A673 (cell line): ENCODE data around the gene CTNNA3. TPM values are rescaled to one million over a fixed set of nuclear protein-coding genes. Genes with fewer than 3 reads are reported as not detected.

Source experiments
- BruUV-seq: library from RNA; stranded (reverse); fragments of 400-500 nt; replicated peaks from 2 replicates; lab custom pipeline; 2021; lab: Mats Ljungman, UMichigan
- CTCF ChIA-PET: fragments of 300-600 bp; sonication (Branson Sonifier 250); formaldehyde crosslinking; loops from one replicate; lab custom pipeline; 2022; ENCODE audit warnings: antibody characterized with exemption; lab: Charles Lee
- POLR2A ChIA-PET: fragments of 300-600 bp; sonication (Branson Sonifier 250); formaldehyde crosslinking; loops from one replicate; lab custom pipeline; 2022; ENCODE audit warnings: antibody characterized with exemption; ENCODE audit not compliant: low non-redundant PET; lab: Charles Lee
- DNase-seq: peaks from one replicate; pipeline ENCODE4 v3.0.0-alpha.2; 2015; ENCODE audit warnings: low spot score
- H3K27ac ChIP-seq: fragments of 200-600 bp; sonication (generic); 2 replicates; pipeline ENCODE4 v1.5.1; 2016; ENCODE audit warnings: mixed run types, low read depth, mild to moderate bottlenecking, mixed read lengths, antibody characterized with exemption, low read length; ENCODE audit not compliant: poor library complexity, severe bottlenecking
- H3K27me3 ChIP-seq: fragments of 200-600 bp; sonication (generic); replicated peaks from 2 replicates; pipeline ENCODE4 v1.6.1; 2017; ENCODE audit warnings: mixed run types, low read depth, mild to moderate bottlenecking, mixed read lengths, antibody characterized with exemption, low read length; ENCODE audit not compliant: insufficient read depth, poor library complexity
- H3K36me3 ChIP-seq: fragments of 200-600 bp; sonication (generic); 2 replicates; pipeline ENCODE4 v1.6.1; 2016; ENCODE audit warnings: mixed run types, mild to moderate bottlenecking, mixed read lengths, antibody characterized with exemption, low read length; ENCODE audit not compliant: insufficient read depth, poor library complexity, severe bottlenecking
- H3K4me1 ChIP-seq: fragments of 200-600 bp; sonication (generic); 2 replicates; pipeline ENCODE4 v1.6.1; 2017; ENCODE audit warnings: mixed run types, mild to moderate bottlenecking, mixed read lengths, antibody characterized with exemption, low read length; ENCODE audit not compliant: insufficient read depth, poor library complexity, severe bottlenecking
- H3K4me3 ChIP-seq: fragments of 200-600 bp; sonication (generic); 2 replicates; pipeline ENCODE4 v1.5.1; 2016; ENCODE audit warnings: low read depth, mixed run types, mild to moderate bottlenecking, mixed read lengths, low read length; ENCODE audit not compliant: poor library complexity, severe bottlenecking
- H3K9me3 ChIP-seq: fragments of 200-600 bp; sonication (generic); 2 replicates; pipeline ENCODE4 v1.6.1; 2016; ENCODE audit warnings: mixed run types, low read depth, mild to moderate bottlenecking, mixed read lengths, antibody characterized with exemption, low read length; ENCODE audit not compliant: poor library complexity, severe bottlenecking
- CTCF ChIP-seq: fragments of 300-800, 200-600 bp; sonication (generic); conservative IDR thresholded peaks from 2 replicates; pipeline ENCODE4 v1.5.1; 2017; ENCODE audit warnings: low read depth, mild to moderate bottlenecking, antibody characterized with exemption, low read length, moderate library complexity, mixed read lengths
- EZH2 ChIP-seq: fragments of 200-600 bp; sonication (generic); IDR thresholded peaks from 2 replicates; pipeline ENCODE4 v1.6.1; 2017; ENCODE audit warnings: borderline replicate concordance, low read depth, mild to moderate bottlenecking, mixed read lengths, antibody characterized with exemption, low read length; ENCODE audit not compliant: poor library complexity, severe bottlenecking
- intact Hi-C: fragments of 100-400 bp; cut with micrococcal nuclease; formaldehyde crosslinking; loops from one replicate; pipeline ENCODE4 v1.10.0; 2022; ENCODE audit not compliant: unreplicated experiment
- total RNA-seq: library from RNA; stranded (reverse); gene quantifications from 2 replicates; pipeline ENCODE4 v1.2.3, GENCODE V29; 2021

CTNNA3 gene
- total RNA-seq, 1 experiment from 2014 or later, result not detected

- ChIA-PET POLR2A (no interaction called here), CTCF (no interaction called here)
- no peak for DNase-seq
- intact Hi-C loops, result no loop called here
- no TSS peak for BruUV-seq
- Histone ChIP-seq H3K27me3 (no peaks in the 10 kb centered on the region), H3K27ac (no peak overlapping the region), H3K4me1 (no peaks in the 10 kb centered on the region), H3K36me3 (no peaks in the 10 kb centered on the region), H3K4me3 (no peak overlapping the region), H3K9me3 (no peaks in the 10 kb centered on the region)
- no peak for TF ChIP-seq EZH2
- no peak for TF ChIP-seq CTCF
These were observed 1430.6 kb downstream of the CTNNA3 start for GRCh38 chr10:66265398-66265797.

GRCh38 chr10:66259836-66260235 is 1436.2 kb downstream of the CTNNA3 start:
- H3K36me3 ChIP-seq, result no peaks in the 10 kb centered on the region
- intact Hi-C loops, result no loop called here
- ChIA-PET POLR2A (no interaction called here), CTCF (no interaction called here)
- H3K27ac ChIP-seq, result no peak overlapping the region
- no peaks in the 10 kb centered on the region for H3K9me3 ChIP-seq
- no peaks in the 10 kb centered on the region for H3K27me3 ChIP-seq
- no peak for DNase-seq
- BruUV-seq, result no TSS peak
- no peaks in the 10 kb centered on the region for H3K4me1 ChIP-seq
- no peak overlapping the region for H3K4me3 ChIP-seq
- TF ChIP-seq EZH2, result no peak
- TF ChIP-seq CTCF, result no peak

GRCh38 chr10:66258693-66259092 is 1437.3 kb downstream of the CTNNA3 start:
- Histone ChIP-seq H3K4me3 (no peak overlapping the region), H3K27me3 (no peaks in the 10 kb centered on the region), H3K9me3 (no peaks in the 10 kb centered on the region), H3K27ac (no peak overlapping the region), H3K36me3 (no peaks in the 10 kb centered on the region), H3K4me1 (no peaks in the 10 kb centered on the region)
- ChIA-PET CTCF (no interaction called here), POLR2A (no interaction called here)
- TF ChIP-seq CTCF (no peak), EZH2 (no peak)
- DNase-seq, result no peak
- no TSS peak for BruUV-seq
- intact Hi-C loops, result no loop called here
